ENCODE results near the gene SLC6A20.

- TF ChIP-seq CTCF (IDR thresholded peaks at IDR 0.05): no peak
- TF ChIP-seq POLR2A (IDR thresholded peaks at IDR 0.05): no peak
Measured at GRCh38 chr3:45729614-45730013, 66.7 kb downstream of the SLC6A20 start.
